Common myeloid progenitor, CD34-positive (primary cell): Measurements from ENCODE around the gene NR4A1.

Experiments used
- CTCF ChIA-PET: fragments of 350-600 bp; sonication (Branson Sonifier 250); formaldehyde crosslinking; loops from one replicate; lab custom pipeline; 2021; ENCODE audit warnings: antibody characterized with exemption; lab: Charles Lee
- POLR2A ChIA-PET: fragments of 350-600 bp; sonication (Branson Sonifier 250); formaldehyde crosslinking; loops from one replicate; lab custom pipeline; 2021; ENCODE audit warnings: antibody characterized with exemption; lab: Charles Lee
- DNase-seq, 3 donors: peaks; one replicate each; pipeline versions ENCODE4 v3.0.0 to v3.0.0-alpha.2; 2013
- H3K27ac ChIP-seq, 2 experiments: 1 replicate in 1 of 2; 2 replicates in 1 of 2; pipeline ENCODE4 v1.7.0; 2013; ENCODE audit warnings: inconsistent platforms in 2 of 2, low read length in 2 of 2, mild to moderate bottlenecking in 2 of 2, low read depth in 1 of 2, moderate library complexity in 1 of 2; ENCODE audit not compliant: severe bottlenecking in 2 of 2, insufficient read depth in 1 of 2, poor library complexity in 1 of 2
- H3K27me3 ChIP-seq, 5 experiments: replicated peaks in 2 of 5; 1 replicate in 3 of 5; 2 replicates in 2 of 5; pipeline versions ENCODE4 v1.6.1 to v1.7.0; 2013; ENCODE audit warnings: low read length in 4 of 5, mild to moderate bottlenecking in 2 of 5, moderate library complexity in 2 of 5, inconsistent platforms in 1 of 5; ENCODE audit not compliant: insufficient read depth in 5 of 5, control insufficient read depth in 4 of 5
- H3K36me3 ChIP-seq, 4 experiments: 1 replicate in 2 of 4; 2 replicates in 2 of 4; pipeline versions ENCODE4 v1.6.1 to v1.7.0; 2013; ENCODE audit warnings: low read length in 3 of 4, control low read depth in 1 of 4, mild to moderate bottlenecking in 1 of 4; ENCODE audit not compliant: control insufficient read depth in 4 of 4, insufficient read depth in 4 of 4
- H3K4me1 ChIP-seq, 4 experiments: 1 replicate in 3 of 4; 2 replicates in 1 of 4; pipeline versions ENCODE4 v1.6.1 to v1.7.1; 2013; ENCODE audit warnings: low read length in 3 of 4, mild to moderate bottlenecking in 3 of 4, control low read depth in 1 of 4, inconsistent platforms in 1 of 4, moderate library complexity in 1 of 4; ENCODE audit not compliant: control insufficient read depth in 4 of 4, insufficient read depth in 4 of 4; ENCODE audit errors: control extremely low read depth in 1 of 4
- H3K4me3 ChIP-seq, 7 experiments: 1 replicate in 4 of 7; 2 replicates in 3 of 7; pipeline versions ENCODE4 v1.5.1 to v1.7.0; 2013; ENCODE audit warnings: mild to moderate bottlenecking in 7 of 7, low read length in 6 of 7, moderate library complexity in 6 of 7, inconsistent platforms in 2 of 7, low read depth in 2 of 7, control low read depth in 1 of 7; ENCODE audit not compliant: insufficient read depth in 4 of 7, control insufficient read depth in 1 of 7; ENCODE audit errors: extremely low read depth in 1 of 7
- H3K9me3 ChIP-seq, 5 experiments: 1 replicate in 4 of 5; 2 replicates in 1 of 5; pipeline versions ENCODE4 v1.6.1 to v1.7.1; 2013; ENCODE audit warnings: low read length in 4 of 5, mild to moderate bottlenecking in 2 of 5, inconsistent platforms in 1 of 5, low read depth in 1 of 5, moderate library complexity in 1 of 5; ENCODE audit not compliant: control insufficient read depth in 4 of 5, insufficient read depth in 2 of 5; ENCODE audit errors: control extremely low read depth in 1 of 5
- WGBS: methylation state at CpG from one replicate; pipeline ENCODE4 v1.1.5; 2013; ENCODE audit not compliant: insufficient coverage; 5-methylcytosine and 5-hydroxymethylcytosine counted together

Gene NR4A1

DNA sequence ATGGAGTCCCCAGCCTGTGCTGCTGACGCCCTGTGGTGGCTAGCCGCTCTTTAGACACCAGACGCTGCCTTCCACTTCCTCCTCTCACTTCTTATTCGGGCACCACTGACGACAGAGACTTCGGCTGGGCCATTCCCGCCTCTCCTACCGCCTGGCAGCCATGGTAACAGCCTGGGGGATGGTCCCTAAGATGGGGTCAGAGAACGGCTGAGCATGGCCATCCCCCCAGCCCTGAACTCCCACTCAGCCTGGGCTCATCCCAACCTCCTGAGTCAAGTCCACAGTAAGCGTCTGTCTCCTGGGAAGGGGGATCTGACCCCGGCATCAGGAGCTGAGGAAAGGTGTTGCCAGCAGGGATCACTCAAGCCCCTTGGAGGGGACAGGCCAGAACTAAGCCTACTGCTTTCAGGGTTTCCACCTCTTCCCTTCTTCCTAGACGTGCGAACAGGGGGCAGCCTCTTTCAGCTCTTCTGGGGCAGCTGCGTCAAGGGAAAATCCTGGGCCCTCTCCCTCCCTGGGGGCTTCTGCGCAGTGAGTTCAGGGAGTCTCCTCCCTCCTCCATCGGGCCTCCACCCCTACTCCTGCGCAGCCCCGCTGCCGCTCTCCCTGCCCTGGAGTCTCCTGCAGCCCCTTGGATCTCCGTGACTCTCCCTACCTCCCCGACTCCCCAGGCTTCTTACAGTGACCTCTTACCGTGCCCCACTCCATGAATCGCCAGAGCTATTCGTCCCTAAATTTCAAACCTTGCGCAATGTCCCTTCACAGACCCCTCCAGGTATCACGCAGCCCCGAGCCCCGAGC, 45.1 kb upstream of the NR4A1 start:
- Histone ChIP-seq H3K4me3 (peak overlapping the region in 5 of 7 experiments; percentile 25 to 83 (median 41)), H3K27me3 (peaks cover 0 to 12% (median 8%) of the 10 kb centered on the region in 5 experiments), H3K9me3 (no peaks in the 10 kb centered on the region), H3K4me1 (peaks cover 3 to 56% (median 49%) of the 10 kb centered on the region in 4 experiments), H3K36me3 (peaks cover 0 to 5% (median 2%) of the 10 kb centered on the region in 4 experiments), H3K27ac (no peak overlapping the region)
- peak; percentile 56 to 84 (median 80) for DNase-seq
- ChIA-PET CTCF (interaction anchor here (0.5 to 13.5 kb wide), 3 partner anchors 14 to 27 kb away, joined by 3 to 437 read pairs (median 155); no protein-coding TSS in a partner anchor), POLR2A (interaction anchor here (0.9 to 7.6 kb wide), 10 partner anchors 8 to 120 kb away, joined by 3 to 120 read pairs (median 4); partner anchors contain the start of gene ACVR1B)
- 17% methylated on average over 24 of the region's 28 CpGs for WGBS

GRCh38 chr12:52006726-52007157, 44.5 kb upstream of the NR4A1 start, which contains the start of gene TAMALIN:
Gene TAMALIN, plus strand, starts transcription at chr12:52006946. Its CDS starts 74 bp downstream, at chr12:52007020.
- Histone ChIP-seq H3K4me3 (peak within 1 kb of the TSS; percentile 47 to 83 (median 74)), H3K36me3 (peaks cover 0 to 10% (median 3%) of the 10 kb centered on the region in 4 experiments), H3K27ac (peak within 1 kb of the TSS in 1 of 2 experiments; percentile 1), H3K9me3 (no peaks in the 10 kb centered on the region), H3K27me3 (peaks cover 0 to 12% (median 8%) of the 10 kb centered on the region in 5 experiments), H3K4me1 (peaks cover 3 to 56% (median 49%) of the 10 kb centered on the region in 4 experiments)
- peak; percentile 61 to 81 (median 73) for DNase-seq
- 0% methylated on average over 46 of the region's 60 CpGs for WGBS
- ChIA-PET POLR2A (interaction anchor here (0.6 to 7.6 kb wide), 11 partner anchors 9 to 121 kb away, joined by 3 to 120 read pairs (median 4); partner anchors contain the start of gene ACVR1B), CTCF (interaction anchor here (0.5 to 13.5 kb wide), 3 partner anchors 14 to 28 kb away, joined by 3 to 437 read pairs (median 155); no protein-coding TSS in a partner anchor)

DNA sequence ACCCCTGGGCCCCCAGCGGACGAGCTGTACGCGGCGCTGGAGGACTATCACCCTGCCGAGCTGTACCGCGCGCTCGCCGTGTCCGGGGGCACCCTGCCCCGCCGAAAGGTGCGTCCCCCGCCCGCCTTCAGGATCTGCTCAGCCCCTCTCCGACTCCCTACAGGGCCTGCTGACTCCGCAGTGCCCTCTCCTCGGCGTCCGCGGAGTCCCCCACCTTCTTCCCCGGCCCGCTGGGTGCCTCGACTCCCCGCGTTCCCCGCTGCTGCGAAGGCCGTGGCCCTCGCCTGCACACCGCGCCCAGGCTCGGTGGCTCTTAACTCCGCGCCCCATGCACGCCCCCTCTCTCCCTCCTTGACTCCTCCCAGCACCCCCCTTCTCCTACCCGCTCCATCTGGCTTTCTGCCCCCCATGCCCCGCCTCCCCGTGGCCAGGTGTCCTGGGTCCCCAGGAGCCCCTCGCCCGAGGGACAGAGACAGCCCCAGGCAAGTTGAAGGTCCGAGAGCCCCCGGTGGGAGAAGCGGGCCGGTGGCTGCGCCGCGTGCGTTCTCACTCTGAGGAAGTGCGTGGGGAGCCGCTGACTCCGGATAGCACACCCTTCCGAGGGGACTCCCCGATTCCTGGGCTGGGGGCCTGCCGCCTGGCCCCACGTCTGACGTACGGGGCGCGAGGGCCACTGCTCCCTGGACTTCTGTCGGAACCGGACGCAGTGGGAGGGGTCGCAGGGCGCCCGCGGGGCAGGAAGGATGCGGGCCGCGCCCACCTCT, 43.9 kb upstream of the NR4A1 start:
- Histone ChIP-seq H3K4me1 (peaks cover 3 to 56% (median 49%) of the 10 kb centered on the region in 4 experiments), H3K27ac (peak overlapping the region in 1 of 2 experiments; percentile 1), H3K36me3 (peaks cover 0 to 15% (median 6%) of the 10 kb centered on the region in 4 experiments), H3K9me3 (peaks cover 0 to 4% (median 0%) of the 10 kb centered on the region in 5 experiments), H3K27me3 (peaks cover 0 to 12% (median 8%) of the 10 kb centered on the region in 5 experiments), H3K4me3 (peak overlapping the region; percentile 47 to 83 (median 74))
- 0% methylated on average over 61 of the region's 72 CpGs for WGBS
- ChIA-PET CTCF (interaction anchor here (0.6 to 13.5 kb wide), 4 partner anchors 10 to 31 kb away, joined by 3 to 437 read pairs (median 79); no protein-coding TSS in a partner anchor), POLR2A (interaction anchor here (0.6 to 7.6 kb wide), 11 partner anchors 9 to 121 kb away, joined by 3 to 120 read pairs (median 4); partner anchors contain the start of gene ACVR1B)
- peak; percentile 44 to 73 (median 69) for DNase-seq

- Histone ChIP-seq H3K4me3 (peak overlapping the region in 6 of 7 experiments; percentile 64 to 83 (median 74)), H3K36me3 (peaks cover 0 to 17% (median 6%) of the 10 kb centered on the region in 4 experiments), H3K27ac (peak overlapping the region in 1 of 2 experiments; percentile 1), H3K27me3 (peaks cover 0 to 12% (median 8%) of the 10 kb centered on the region in 5 experiments), H3K4me1 (peaks cover 3 to 56% (median 49%) of the 10 kb centered on the region in 4 experiments), H3K9me3 (peaks cover 0 to 4% (median 0%) of the 10 kb centered on the region in 5 experiments)
- ChIA-PET POLR2A (interaction anchor here (1.1 to 7.6 kb wide), 2 partner anchors 11 to 13 kb away, joined by 3 to 120 read pairs; no protein-coding TSS in a partner anchor), CTCF (interaction anchor here (0.6 to 13.5 kb wide), 4 partner anchors 10 to 30 kb away, joined by 3 to 437 read pairs (median 79); no protein-coding TSS in a partner anchor)
- peak in 1 of 3 donors; percentile 1 for DNase-seq
- 50% methylated on average over 2 of the region's 5 CpGs for WGBS
Measured at GRCh38 chr12:52007982-52008510, 43.2 kb upstream of the NR4A1 start.

DNA sequence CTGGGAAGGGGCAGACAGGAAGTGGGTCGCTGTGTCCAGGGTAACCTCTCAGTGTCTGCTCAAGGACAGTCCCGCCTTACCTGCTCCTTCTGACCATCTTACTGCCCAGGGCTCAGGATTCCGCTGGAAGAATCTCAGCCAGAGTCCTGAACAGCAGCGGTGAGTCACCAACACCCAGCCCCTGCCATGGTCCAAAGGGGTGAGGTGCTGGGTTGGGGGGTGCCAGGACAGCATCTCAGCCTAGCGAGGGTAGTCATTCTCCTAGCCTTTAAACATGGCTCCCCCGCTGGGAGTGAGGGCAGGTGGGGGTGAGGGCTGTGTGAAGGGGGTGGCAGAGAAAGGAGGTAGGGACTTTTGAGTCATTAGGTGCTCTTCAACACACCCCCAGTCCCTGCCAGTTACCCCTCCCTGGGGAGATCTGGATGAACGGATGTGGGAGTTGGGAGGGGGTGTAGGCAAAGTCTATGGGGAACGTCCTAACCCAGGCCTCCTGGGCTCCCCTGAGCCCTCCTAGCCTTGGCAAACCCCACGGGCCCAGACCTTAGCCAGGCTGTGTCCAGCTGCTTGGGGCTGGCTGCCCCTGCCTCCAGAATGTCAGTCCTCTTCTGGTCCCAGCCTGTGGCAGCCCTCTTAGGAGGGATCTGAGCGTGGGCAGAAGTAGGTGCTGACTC, 42.0 kb upstream of the NR4A1 start:
- Histone ChIP-seq H3K36me3 (peaks cover 0 to 26% (median 8%) of the 10 kb centered on the region in 4 experiments), H3K4me1 (peaks cover 3 to 56% (median 48%) of the 10 kb centered on the region in 4 experiments), H3K9me3 (peaks cover 0 to 4% (median 0%) of the 10 kb centered on the region in 5 experiments), H3K27ac (no peak overlapping the region), H3K4me3 (no peak overlapping the region), H3K27me3 (peaks cover 0 to 12% (median 8%) of the 10 kb centered on the region in 5 experiments)
- ChIA-PET POLR2A (interaction anchor here (7.6 kb wide), 1 partner anchor 12 kb away, joined by 120 read pairs; no protein-coding TSS in a partner anchor), CTCF (interaction anchor here (1.3 to 13.5 kb wide), 3 partner anchors 12 to 17 kb away, joined by 3 to 437 read pairs (median 155); no protein-coding TSS in a partner anchor)
- 83% methylated on average over 5 of the region's 10 CpGs for WGBS
- DNase-seq = peak in 1 of 3 donors; percentile 10
